Measurements from ENCODE around the gene MUC3A.
"Not testable (repeated sequence)": the region's sequence is repeated elsewhere in the genome, so short reads cannot be mapped to it uniquely, and the experiment has no call there.

Gene MUC3A

GRCh38 chr7:100968650-100969049, 19.3 kb downstream of the MUC3A start:
- no peak for TF ChIP-seq TAF1 (IDR thresholded peaks at IDR 0.05; ENCODE audit: low read depth, low read length)
- TF ChIP-seq PAX5 (IDR thresholded peaks at IDR 0.05; ENCODE audit: insufficient read depth, low read length, severe bottlenecking), result no peak
- TF ChIP-seq POU2F2 (IDR thresholded peaks at IDR 0.05; ENCODE audit: low read depth, low read length), result no peak
- no peak for TF ChIP-seq POLR2AphosphoS5 (IDR thresholded peaks at IDR 0.05; ENCODE audit: low read depth, low read length)
- no peak for TF ChIP-seq POLR2A (IDR thresholded peaks at IDR 0.05; ENCODE audit: low read depth, low read length)
- TF ChIP-seq SPI1 (IDR thresholded peaks at IDR 0.05; ENCODE audit: low read depth, low read length), result no peak
- DNase-seq (ENCODE audit: insufficient read length, low spot score), result no peak
- no peak for FAIRE-seq

GRCh38 chr7:100969066-100969615, 19.8 kb downstream of the MUC3A start, which contains the start of gene MUC12:
TSS of gene MUC12 (plus strand) at chr7:100969565. CDS start at chr7:100969623, 58 bp downstream.
- TF ChIP-seq POLR2A (IDR thresholded peaks at IDR 0.05; ENCODE audit: low read depth, low read length) (no peak), POU2F2 (IDR thresholded peaks at IDR 0.05; ENCODE audit: low read depth, low read length) (no peak), POLR2AphosphoS5 (IDR thresholded peaks at IDR 0.05; ENCODE audit: low read depth, low read length) (no peak), PAX5 (IDR thresholded peaks at IDR 0.05; ENCODE audit: insufficient read depth, low read length, severe bottlenecking) (no peak), SPI1 (IDR thresholded peaks at IDR 0.05; ENCODE audit: low read depth, low read length) (no peak), TAF1 (IDR thresholded peaks at IDR 0.05; ENCODE audit: low read depth, low read length) (no peak)
- no peak for DNase-seq (ENCODE audit: insufficient read length, low spot score)
- FAIRE-seq, result no peak

GRCh38 chr7:100971111-100972001, 22.0 kb downstream of the MUC3A start:
- DNase-seq (ENCODE audit: insufficient read length, low spot score) (no peak), FAIRE-seq (no peak)
- TF ChIP-seq POLR2A (IDR thresholded peaks at IDR 0.05; ENCODE audit: low read depth, low read length) (no peak), PAX5 (IDR thresholded peaks at IDR 0.05; ENCODE audit: insufficient read depth, low read length, severe bottlenecking) (no peak), SPI1 (IDR thresholded peaks at IDR 0.05; ENCODE audit: low read depth, low read length) (no peak), POLR2AphosphoS5 (IDR thresholded peaks at IDR 0.05; ENCODE audit: low read depth, low read length) (no peak), TAF1 (IDR thresholded peaks at IDR 0.05; ENCODE audit: low read depth, low read length) (no peak), POU2F2 (IDR thresholded peaks at IDR 0.05; ENCODE audit: low read depth, low read length) (no peak)

GRCh38 chr7:100972002-100972347, 22.6 kb downstream of the MUC3A start:
- TF ChIP-seq POLR2A (IDR thresholded peaks at IDR 0.05; ENCODE audit: low read depth, low read length), result no peak
- no peak for TF ChIP-seq SPI1 (IDR thresholded peaks at IDR 0.05; ENCODE audit: low read depth, low read length)
- no peak for TF ChIP-seq TAF1 (IDR thresholded peaks at IDR 0.05; ENCODE audit: low read depth, low read length)
- no peak for TF ChIP-seq POU2F2 (IDR thresholded peaks at IDR 0.05; ENCODE audit: low read depth, low read length)
- TF ChIP-seq PAX5 (IDR thresholded peaks at IDR 0.05; ENCODE audit: insufficient read depth, low read length, severe bottlenecking), result no peak
- no peak for TF ChIP-seq POLR2AphosphoS5 (IDR thresholded peaks at IDR 0.05; ENCODE audit: low read depth, low read length)
- FAIRE-seq, result no peak
- no peak for DNase-seq (ENCODE audit: insufficient read length, low spot score)

- no peak for FAIRE-seq
- TF ChIP-seq SPI1 (IDR thresholded peaks at IDR 0.05; ENCODE audit: low read depth, low read length) (no peak), TAF1 (IDR thresholded peaks at IDR 0.05; ENCODE audit: low read depth, low read length) (no peak), POLR2AphosphoS5 (IDR thresholded peaks at IDR 0.05; ENCODE audit: low read depth, low read length) (no peak), POU2F2 (IDR thresholded peaks at IDR 0.05; ENCODE audit: low read depth, low read length) (no peak)
- no peak for DNase-seq (ENCODE audit: insufficient read length, low spot score)
These were observed 24.7 kb downstream of the MUC3A start for GRCh38 chr7:100974021-100974420.

GRCh38 chr7:100975371-100975821, 26.1 kb downstream of the MUC3A start:
- no peak for FAIRE-seq
- no peak for TF ChIP-seq POU2F2 (IDR thresholded peaks at IDR 0.05; ENCODE audit: low read depth, low read length)
- no peak for TF ChIP-seq POLR2AphosphoS5 (IDR thresholded peaks at IDR 0.05; ENCODE audit: low read depth, low read length)
- no peak for TF ChIP-seq POLR2A (IDR thresholded peaks at IDR 0.05; ENCODE audit: low read depth, low read length)
- no peak for TF ChIP-seq SPI1 (IDR thresholded peaks at IDR 0.05; ENCODE audit: low read depth, low read length)
- TF ChIP-seq TAF1 (IDR thresholded peaks at IDR 0.05; ENCODE audit: low read depth, low read length), result no peak
- no peak for TF ChIP-seq PAX5 (IDR thresholded peaks at IDR 0.05; ENCODE audit: insufficient read depth, low read length, severe bottlenecking)
- no peak for DNase-seq (ENCODE audit: insufficient read length, low spot score)

GRCh38 chr7:100978300-100978699, 29.0 kb downstream of the MUC3A start:
- TF ChIP-seq PAX5 (IDR thresholded peaks at IDR 0.05; ENCODE audit: insufficient read depth, low read length, severe bottlenecking) (no peak), POU2F2 (IDR thresholded peaks at IDR 0.05; ENCODE audit: low read depth, low read length) (no peak), POLR2AphosphoS5 (IDR thresholded peaks at IDR 0.05; ENCODE audit: low read depth, low read length) (no peak), POLR2A (IDR thresholded peaks at IDR 0.05; ENCODE audit: low read depth, low read length) (no peak), TAF1 (IDR thresholded peaks at IDR 0.05; ENCODE audit: low read depth, low read length) (no peak), SPI1 (IDR thresholded peaks at IDR 0.05; ENCODE audit: low read depth, low read length) (no peak)
- DNase-seq (ENCODE audit: insufficient read length, low spot score) (no peak), FAIRE-seq (no peak)

GRCh38 chr7:100983451-100984187, 34.3 kb downstream of the MUC3A start:
- TF ChIP-seq POLR2AphosphoS5 (IDR thresholded peaks at IDR 0.05; ENCODE audit: low read depth, low read length) (no peak), PAX5 (IDR thresholded peaks at IDR 0.05; ENCODE audit: insufficient read depth, low read length, severe bottlenecking) (no peak), SPI1 (IDR thresholded peaks at IDR 0.05; ENCODE audit: low read depth, low read length) (no peak), POU2F2 (IDR thresholded peaks at IDR 0.05; ENCODE audit: low read depth, low read length) (no peak), POLR2A (IDR thresholded peaks at IDR 0.05; ENCODE audit: low read depth, low read length) (no peak), TAF1 (IDR thresholded peaks at IDR 0.05; ENCODE audit: low read depth, low read length) (no peak)
- DNase-seq (ENCODE audit: insufficient read length, low spot score) (no peak), FAIRE-seq (no peak)

- not testable (repeated sequence) for DNase-seq (ENCODE audit: insufficient read length, low spot score); FAIRE-seq
These were observed 35.0 kb downstream of the MUC3A start for GRCh38 chr7:100984241-100984918.

- not testable (repeated sequence) for FAIRE-seq; DNase-seq (ENCODE audit: insufficient read length, low spot score)
These were observed 35.9 kb downstream of the MUC3A start for GRCh38 chr7:100985033-100985797.
